Embryonic facial prominence (tissue), 1 donor: ENCODE measurements around the gene F12.
A peak's percentile ranks its signal among the peaks of the same experiment; 100 is the strongest.

Source experiments
- DNase-seq: peaks from one replicate; pipeline ENCODE4 v3.0.0-alpha.2; 2016; ENCODE audit errors: extremely low spot score

The F12 gene

GRCh38 chr5:177412603-177413233 is 3.4 kb upstream of the F12 start:
- no peak for DNase-seq

- no peak for DNase-seq
These were observed 1.2 kb upstream of the F12 start for GRCh38 chr5:177410575-177410974.

GRCh38 chr5:177405805-177406204 is 3.6 kb downstream of the F12 start:
- no peak for DNase-seq

DNA sequence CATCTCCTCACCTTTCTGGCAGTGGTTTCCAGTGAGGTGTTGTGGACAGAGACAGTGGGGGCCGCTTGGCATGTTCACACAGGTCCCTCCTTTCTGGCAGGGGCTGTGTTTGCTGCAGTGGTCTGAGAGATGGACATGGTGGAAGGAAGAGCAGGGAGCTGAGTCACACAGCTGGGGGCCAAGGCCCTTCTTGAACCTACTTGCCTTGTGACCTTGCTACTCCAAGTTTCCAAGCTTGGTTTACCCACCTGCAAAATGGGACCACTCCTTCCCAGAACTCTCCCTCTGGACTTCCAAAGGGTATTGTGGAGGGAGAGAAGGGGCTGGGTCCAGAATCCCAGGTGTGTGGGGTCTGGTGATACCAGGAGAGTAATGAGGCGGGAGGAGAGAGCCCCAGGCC is 4.1 kb downstream of the F12 start:
- no peak for DNase-seq

DNA sequence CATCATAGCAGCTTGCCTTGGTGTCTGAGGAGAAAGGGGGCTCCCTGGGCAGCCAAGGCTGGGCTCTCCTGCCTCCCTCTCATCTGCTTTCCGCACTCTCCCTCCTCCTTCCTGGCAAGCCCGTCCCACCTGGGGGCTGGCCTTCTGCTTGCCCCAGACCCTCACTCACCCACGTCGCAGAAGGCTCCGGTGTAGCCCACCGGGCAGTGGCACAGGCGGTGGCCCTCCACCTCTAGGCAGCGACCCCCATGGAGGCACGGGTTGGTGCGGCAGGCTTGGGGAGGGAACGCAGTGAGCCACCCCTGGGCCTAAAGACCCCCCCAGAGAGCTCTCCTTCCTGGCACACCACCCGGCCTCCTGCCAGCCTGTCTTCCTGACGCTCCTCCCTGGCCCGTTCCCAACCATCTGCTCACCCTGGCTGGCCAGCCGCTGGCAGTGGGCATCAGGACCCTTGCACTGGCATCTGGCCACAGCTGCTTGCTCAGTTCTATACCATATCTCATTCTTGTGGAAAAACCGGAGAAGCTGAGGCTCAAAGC is 4.7 kb downstream of the F12 start:
- no peak for DNase-seq

- peak; percentile 25 for DNase-seq
These were observed 5.3 kb downstream of the F12 start for GRCh38 chr5:177403792-177404640.

DNA sequence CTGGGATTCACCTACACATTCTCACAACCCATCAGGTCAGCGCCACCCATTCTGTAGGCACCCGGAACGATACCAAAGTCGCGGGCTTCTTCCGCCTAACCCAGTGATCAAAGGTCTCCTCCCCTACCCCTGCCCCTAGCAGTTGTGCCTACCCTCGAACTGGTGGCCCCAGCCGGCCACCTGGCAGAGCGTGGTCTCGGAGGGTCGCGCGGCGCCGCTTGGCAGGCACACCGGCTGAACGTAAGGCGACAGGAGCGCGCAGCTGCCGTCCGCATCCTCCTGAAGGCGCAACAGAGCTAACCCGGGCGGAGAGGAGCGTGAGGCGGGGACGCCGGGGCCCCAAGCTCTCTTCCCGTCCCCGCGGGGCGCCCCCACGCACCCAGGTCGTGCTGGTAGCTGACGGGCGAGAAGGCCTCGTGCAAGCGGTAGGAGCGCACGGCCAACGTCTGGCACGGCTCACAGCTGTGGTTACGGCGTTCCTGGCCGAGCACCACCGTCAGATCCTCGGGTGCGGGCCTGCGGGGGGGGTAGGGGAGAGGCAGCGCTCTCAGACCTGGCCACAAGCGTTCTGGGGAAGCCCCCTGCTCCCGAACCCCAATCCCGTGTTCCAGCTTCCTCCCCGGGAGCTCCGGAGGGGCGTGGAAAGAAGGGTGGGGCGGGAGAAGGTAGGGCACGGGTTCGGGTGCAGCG is 6.1 kb downstream of the F12 start:
- no peak for DNase-seq

DNA sequence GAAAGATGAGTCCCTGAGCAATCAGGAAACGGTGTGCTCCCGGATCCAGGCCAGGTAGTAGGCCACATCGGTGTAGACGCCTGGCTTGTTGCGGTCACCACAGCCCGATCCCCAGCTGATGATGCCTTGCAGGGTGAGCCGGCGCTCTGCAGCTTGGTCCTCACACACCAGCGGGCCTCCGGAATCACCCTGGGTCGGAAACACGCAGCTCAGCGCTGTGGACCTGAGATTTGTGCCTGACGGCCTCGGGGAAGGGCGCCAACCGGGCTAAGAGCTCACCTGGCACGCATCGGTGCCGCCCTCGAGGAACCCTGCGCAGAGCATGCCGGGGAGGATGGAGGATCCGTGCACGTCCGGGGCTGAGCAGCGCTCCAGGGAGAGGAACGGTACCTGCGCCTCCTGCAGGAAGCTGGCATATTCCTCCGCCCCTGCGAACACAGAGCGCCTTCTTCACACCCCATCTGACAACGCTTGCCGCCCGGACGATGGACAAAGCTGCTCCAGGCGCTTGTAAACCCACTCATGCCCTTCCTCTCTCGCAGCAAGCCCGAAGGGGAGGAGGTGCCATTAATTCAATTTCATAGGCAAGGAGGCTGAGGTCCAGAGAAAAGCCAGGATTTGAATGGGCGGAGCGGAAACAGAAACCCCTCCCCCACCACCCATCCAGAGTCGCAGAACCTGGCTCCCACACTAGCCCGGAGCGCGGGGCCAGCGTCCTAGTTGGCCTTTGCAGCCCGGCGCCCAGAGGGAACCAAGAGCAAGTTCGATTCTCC is 6.9 kb downstream of the F12 start:
- no peak for DNase-seq

GRCh38 chr5:177399997-177400868 is 9.1 kb downstream of the F12 start, which contains the start of gene PFN3:
TSS of gene PFN3 (minus strand) at chr5:177400661. CDS start at chr5:177400576, 85 bp downstream.
- DNase-seq, result peak; percentile 51

GRCh38 chr5:177397875-177398390 is 11.4 kb downstream of the F12 start:
- no peak for DNase-seq

GRCh38 chr5:177396807-177397206 is 12.6 kb downstream of the F12 start:
- no peak for DNase-seq

- DNase-seq, result no peak
These were observed 13.3 kb downstream of the F12 start for GRCh38 chr5:177396078-177396477.

- DNase-seq, result no peak
These were observed 15.4 kb downstream of the F12 start for GRCh38 chr5:177393990-177394389.

GRCh38 chr5:177393206-177393765 is 16.1 kb downstream of the F12 start:
- no peak for DNase-seq

GRCh38 chr5:177392765-177393164 is 16.6 kb downstream of the F12 start:
- DNase-seq, result no peak

DNA sequence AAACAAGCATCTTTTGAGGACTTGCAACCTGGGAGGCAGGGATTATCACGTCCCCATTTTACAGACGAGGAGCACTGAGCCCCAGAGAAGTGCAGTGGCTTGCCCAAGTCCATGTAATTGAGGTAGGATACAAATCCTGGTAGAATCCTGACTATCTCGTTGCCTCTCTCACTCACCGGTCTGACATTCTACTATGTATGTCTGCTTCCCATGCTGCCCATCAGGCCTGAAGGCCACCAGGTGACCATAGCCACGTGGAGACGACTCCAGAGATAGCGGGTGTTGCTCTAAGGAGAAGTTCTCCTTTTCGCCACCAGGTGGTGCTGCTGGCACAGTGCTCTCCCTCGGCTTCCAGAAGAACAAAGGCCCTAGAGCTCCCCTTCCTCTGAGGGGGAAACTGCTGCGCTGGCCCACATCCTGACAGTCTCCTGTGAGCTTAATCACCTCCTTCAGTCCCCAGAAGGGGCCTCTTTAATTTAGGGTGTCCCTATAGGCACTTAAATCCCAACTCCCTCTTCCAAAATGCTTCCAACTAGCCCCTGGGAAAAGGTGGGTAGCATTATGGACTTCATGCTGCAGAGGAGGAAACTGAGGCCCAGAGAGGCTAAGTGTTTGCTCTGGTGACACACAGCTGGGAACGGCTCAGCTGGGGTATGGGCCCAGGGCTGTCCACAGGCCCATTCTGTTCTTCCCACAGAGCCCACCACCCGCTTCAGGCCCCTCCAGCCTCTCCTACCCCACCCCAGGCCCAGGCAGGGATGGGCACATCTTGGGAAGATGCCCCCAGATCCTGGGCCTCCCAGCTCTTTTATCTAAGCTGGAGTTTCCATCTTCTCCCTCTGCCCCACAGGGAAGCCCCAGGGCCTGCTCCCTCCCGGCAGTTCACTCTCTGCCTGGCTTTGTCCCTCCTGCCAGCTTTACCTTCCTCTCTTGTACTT is 18.7 kb downstream of the F12 start:
- DNase-seq, result peak; percentile 80

- DNase-seq, result no peak
These were observed 19.9 kb downstream of the F12 start for GRCh38 chr5:177389241-177390169.
